H1 (cell line): ENCODE results near the gene MITF. TPM values are rescaled to one million over a fixed set of nuclear protein-coding genes. Genes with fewer than 3 reads are reported as not detected.

Source experiments
- CTCF ChIA-PET: fragments of 300-600 bp; sonication (Branson Sonifier 250); formaldehyde crosslinking; loops from one replicate; lab custom pipeline; 2021; ENCODE audit not compliant: partially characterized antibody; lab: Charles Lee
- POLR2A ChIA-PET: fragments of 300-600 bp; sonication (Branson Sonifier 250); formaldehyde crosslinking; loops from one replicate; lab custom pipeline; 2021; ENCODE audit warnings: inconsistent platforms; ENCODE audit not compliant: partially characterized antibody; lab: Charles Lee
- DNase-seq, 2 experiments: peaks; one replicate each; pipeline versions ENCODE4 v3.0.0 to v3.0.0-alpha.2; 2010 to 2022; ENCODE audit warnings: low spot score in 2 of 2, low read depth in 1 of 2, mixed read lengths in 1 of 2
- FAIRE-seq: peaks from 2 replicates; lab custom pipeline; 2011; peaks lifted over from hg19 to GRCh38; lab: Jason Lieb, UNC
- H2AFZ ChIP-seq: 2 replicates; pipeline ENCODE4 v1.8.1; 2012; ENCODE audit warnings: low read length, inconsistent platforms
- H2AK5ac ChIP-seq: 2 replicates; pipeline ENCODE4 v1.6.1; 2013; ENCODE audit warnings: low read depth, low read length
- H2BK120ac ChIP-seq: replicated peaks from 2 replicates; pipeline ENCODE3; 2013; ENCODE audit warnings: low read depth, low read length, inconsistent platforms
- H2BK12ac ChIP-seq: 2 replicates; pipeline ENCODE4 v1.6.1; 2013; ENCODE audit warnings: low read depth, low read length
- H2BK15ac ChIP-seq: 2 replicates; pipeline ENCODE4 v1.6.1; 2013; ENCODE audit warnings: low read length
- H2BK20ac ChIP-seq: 2 replicates; pipeline ENCODE4 v1.6.1; 2013; ENCODE audit warnings: low read length
- H2BK5ac ChIP-seq: 2 replicates; pipeline ENCODE4 v1.6.1; 2013; ENCODE audit warnings: low read depth, low read length
- H3K14ac ChIP-seq: 2 replicates; pipeline ENCODE4 v1.6.1; 2013; ENCODE audit warnings: inconsistent platforms; ENCODE audit not compliant: insufficient read length
- H3K18ac ChIP-seq: 2 replicates; pipeline ENCODE4 v1.6.1; 2013; ENCODE audit warnings: low read length; ENCODE audit errors: extremely low read depth
- H3K23ac ChIP-seq: 2 replicates; pipeline ENCODE4 v1.6.1; 2013; ENCODE audit warnings: inconsistent platforms; ENCODE audit not compliant: insufficient read length
- H3K23me2 ChIP-seq: 2 replicates; pipeline ENCODE4 v1.6.1; 2013; ENCODE audit warnings: low read depth, low read length
- H3K27ac ChIP-seq: 2 replicates; pipeline ENCODE4 v1.6.1; 2011; ENCODE audit warnings: low read depth, low read length, inconsistent platforms
- H3K27me3 ChIP-seq, 4 experiments: replicated peaks in 1 of 4; 1 replicate in 1 of 4; 2 replicates in 3 of 4; pipeline versions ENCODE4 v1.6.1 to v1.8.1; 2011 to 2013; ENCODE audit warnings: low read length in 3 of 4, mild to moderate bottlenecking in 3 of 4, inconsistent platforms in 2 of 4, mixed read lengths in 2 of 4, moderate library complexity in 1 of 4; ENCODE audit not compliant: control insufficient read depth in 3 of 4, insufficient read depth in 3 of 4; ENCODE audit errors: extremely low read depth in 1 of 4
- H3K36me3 ChIP-seq, 4 experiments: 2 replicates each; pipeline versions ENCODE4 v1.6.1 to v1.8.1; 2011 to 2013; ENCODE audit warnings: mild to moderate bottlenecking in 4 of 4, low read length in 3 of 4, moderate library complexity in 2 of 4, control low read depth in 1 of 4, inconsistent platforms in 1 of 4; ENCODE audit not compliant: insufficient read depth in 4 of 4, control insufficient read depth in 2 of 4
- H3K4ac ChIP-seq: replicated peaks from 2 replicates; pipeline ENCODE3; 2013; ENCODE audit warnings: low read length, low read depth, mixed read lengths, inconsistent platforms; ENCODE audit not compliant: insufficient read length
- H3K4me1 ChIP-seq, 4 experiments: replicated peaks in 1 of 4; 1 replicate in 1 of 4; 2 replicates in 3 of 4; pipeline versions ENCODE4 v1.6.1 to v1.8.1; 2011 to 2013; ENCODE audit warnings: low read length in 3 of 4, inconsistent platforms in 2 of 4, mixed read lengths in 1 of 4; ENCODE audit not compliant: insufficient read depth in 4 of 4, control insufficient read depth in 3 of 4
- H3K4me2 ChIP-seq, 2 experiments: 2 replicates each; pipeline versions ENCODE4 v1.6.1 to v1.8.1; 2011 to 2013; ENCODE audit warnings: low read depth in 2 of 2, low read length in 2 of 2, control low read depth in 1 of 2, inconsistent platforms in 1 of 2, mild to moderate bottlenecking in 1 of 2; ENCODE audit not compliant: insufficient read depth in 1 of 2
- H3K4me3 ChIP-seq, 4 experiments: fragments of 200-600, 300-600 bp in 1 of 4; sonication (generic), shearing (Covaris generic), sonication (Bioruptor Twin) in 1 of 4; 2 replicates each; pipeline versions ENCODE4 v1.5.1 to v1.8.1; 2011 to 2016; ENCODE audit warnings: low read length in 4 of 4, low read depth in 3 of 4, control low read depth in 2 of 4, inconsistent platforms in 2 of 4, mild to moderate bottlenecking in 2 of 4, mixed read lengths in 1 of 4, moderate library complexity in 1 of 4; ENCODE audit not compliant: insufficient read depth in 2 of 4; ENCODE audit errors: extremely low read depth in 1 of 4
- H3K56ac ChIP-seq: replicated peaks from 2 replicates; pipeline ENCODE3; 2013; ENCODE audit warnings: low read depth, mild to moderate bottlenecking, mixed read lengths, low read length, inconsistent platforms; ENCODE audit not compliant: insufficient read length
- H3K79me1 ChIP-seq: 2 replicates; pipeline ENCODE4 v1.6.1; 2013; ENCODE audit warnings: low read depth, low read length, control low read depth
- H3K79me2 ChIP-seq, 2 experiments: 2 replicates each; pipeline versions ENCODE4 v1.6.1 to v1.8.1; 2012 to 2013; ENCODE audit warnings: low read length in 2 of 2, mild to moderate bottlenecking in 2 of 2, inconsistent platforms in 1 of 2; ENCODE audit not compliant: insufficient read depth in 2 of 2, control insufficient read depth in 1 of 2
- H3K9ac ChIP-seq, 4 experiments: replicated peaks in 1 of 4; 1 replicate in 1 of 4; 2 replicates in 3 of 4; pipeline versions ENCODE4 v1.6.1 to v1.8.1; 2011 to 2013; ENCODE audit warnings: low read depth in 3 of 4, low read length in 3 of 4, control low read depth in 2 of 4, mild to moderate bottlenecking in 2 of 4, moderate library complexity in 2 of 4, inconsistent platforms in 1 of 4; ENCODE audit errors: extremely low read depth in 1 of 4
- H3K9me3 ChIP-seq, 2 experiments: 2 replicates each; pipeline versions ENCODE4 v1.6.1 to v1.8.1; 2012 to 2013; ENCODE audit warnings: mild to moderate bottlenecking in 2 of 2, moderate library complexity in 2 of 2, control low read depth in 1 of 2, inconsistent platforms in 1 of 2, low read depth in 1 of 2, low read length in 1 of 2, mixed read lengths in 1 of 2; ENCODE audit not compliant: insufficient read depth in 2 of 2
- H4K20me1 ChIP-seq, 2 experiments: replicated peaks in 1 of 2; 2 replicates each; pipeline versions ENCODE3 to v1.8.1; 2011 to 2013; ENCODE audit warnings: inconsistent platforms in 2 of 2, low read length in 2 of 2, mild to moderate bottlenecking in 1 of 2; ENCODE audit not compliant: insufficient read depth in 2 of 2, control insufficient read depth in 1 of 2
- H4K5ac ChIP-seq: 2 replicates; pipeline ENCODE4 v1.6.1; 2013; ENCODE audit warnings: low read length, low read depth, mixed read lengths, inconsistent platforms; ENCODE audit not compliant: insufficient read length
- H4K8ac ChIP-seq: 2 replicates; pipeline ENCODE4 v1.8.0; 2013; ENCODE audit warnings: mild to moderate bottlenecking, moderate library complexity, low read length, inconsistent platforms; ENCODE audit not compliant: insufficient read depth; ENCODE audit errors: extremely low read depth
- H4K91ac ChIP-seq: replicated peaks from 2 replicates; pipeline ENCODE3; 2013; ENCODE audit warnings: low read length, mixed read lengths, inconsistent platforms; ENCODE audit not compliant: insufficient read length
- CHD1 ChIP-seq: IDR thresholded peaks from 2 replicates; pipeline ENCODE4 v1.6.1; 2012; ENCODE audit warnings: low read depth, low read length, improper control_type of control experiment
- EGR1 ChIP-seq: IDR thresholded peaks from 2 replicates; pipeline ENCODE4 v1.6.1; 2011; ENCODE audit warnings: low read depth, low read length, borderline replicate concordance
- GTF2F1 ChIP-seq: IDR thresholded peaks from 2 replicates; pipeline ENCODE4 v1.6.1; 2012; ENCODE audit warnings: low read depth, low read length, improper control_type of control experiment, borderline replicate concordance
- JUN ChIP-seq: IDR thresholded peaks from 2 replicates; pipeline ENCODE4 v1.6.1; 2011; ENCODE audit warnings: low read depth, mild to moderate bottlenecking, improper control_type of control experiment, low read length
- KDM5A ChIP-seq: fragments of 200-600 bp; IDR thresholded peaks from 2 replicates; pipeline ENCODE4 v1.7.1; 2012; ENCODE audit warnings: mild to moderate bottlenecking, low read length, inconsistent platforms, mixed read lengths
- NRF1 ChIP-seq: IDR thresholded peaks from 2 replicates; pipeline ENCODE4 v1.6.1; 2011; ENCODE audit warnings: mild to moderate bottlenecking, low read depth, low read length, improper control_type of control experiment
- SIRT6 ChIP-seq: IDR thresholded peaks from one replicate; pipeline ENCODE4 v1.7.1; 2012; ENCODE audit warnings: low read length, inconsistent platforms
- SIX5 ChIP-seq: IDR thresholded peaks from 2 replicates; pipeline ENCODE4 v1.6.1; 2011; ENCODE audit warnings: mild to moderate bottlenecking, low read depth, low read length
- SP1 ChIP-seq: IDR thresholded peaks from 2 replicates; pipeline ENCODE4 v1.6.1; 2011; ENCODE audit warnings: low read depth, low read length
- TAF7 ChIP-seq: optimal IDR thresholded peaks from 2 replicates; pipeline ENCODE3; 2011; ENCODE audit warnings: low read depth, mild to moderate bottlenecking, inconsistent platforms, low read length, moderate library complexity, borderline replicate concordance
- TCF12 ChIP-seq: IDR thresholded peaks from 2 replicates; pipeline ENCODE4 v1.6.1; 2011; ENCODE audit warnings: low read depth, mild to moderate bottlenecking, low read length
- TEAD4 ChIP-seq: IDR thresholded peaks from 2 replicates; pipeline ENCODE4 v1.6.1; 2012; ENCODE audit warnings: low read depth, low read length, inconsistent platforms, mixed read lengths
- YY1 ChIP-seq: IDR thresholded peaks from 2 replicates; pipeline ENCODE4 v1.6.1; 2011; ENCODE audit warnings: low read depth, mild to moderate bottlenecking, low read length
- WGBS, 2 experiments: shearing (Covaris generic) in 1 of 2; methylation state at CpG; one replicate each; pipeline versions ENCODE4 v1.1.6 to v1.1.7; 2013 to 2015; ENCODE audit warnings: low lambda C conversion rate in 2 of 2, mixed read lengths in 2 of 2, inconsistent platforms in 1 of 2, low coverage in 1 of 2, missing lambda C conversion rate in 1 of 2; ENCODE audit not compliant: insufficient replicate concordance in 2 of 2, insufficient coverage in 1 of 2, insufficient read length in 1 of 2; ENCODE audit errors: extremely low coverage in 1 of 2, missing lambda C conversion rate in 1 of 2; 5-methylcytosine and 5-hydroxymethylcytosine counted together
- polyA plus RNA-seq, 7 experiments: library from polyadenylated mRNA; depleted of rRNA in 3 of 7; stranded (reverse) in 5 of 7; unstranded in 2 of 7; fragments of >200 nt in 5 of 7; fragments of 200-250 nt in 2 of 7; gene quantifications; 1 replicate in 5 of 7; 2 replicates in 1 of 7; 4 replicates in 1 of 7; pipeline versions ENCODE4 v1.2.1 to v1.2.3, GENCODE V29; 2011 to 2013; ENCODE audit warnings: missing spikeins in 2 of 7, mixed read lengths in 2 of 7
- total RNA-seq: library from RNA; stranded (reverse); fragmentation: NEBNext Ultra II Directional; extraction: Animal tissue kit (Norgen Biotek cat#: 25700); gene quantifications from 2 replicates; pipeline ENCODE4 v1.2.1, GENCODE V29; 2021

MITF gene
- total and polyA plus RNA-seq, 2 of the 8 experiments (the other 6 are each of a cell fraction or from before 2014, with no cell fraction given) = 0.53 to 1.4 TPM

DNA sequence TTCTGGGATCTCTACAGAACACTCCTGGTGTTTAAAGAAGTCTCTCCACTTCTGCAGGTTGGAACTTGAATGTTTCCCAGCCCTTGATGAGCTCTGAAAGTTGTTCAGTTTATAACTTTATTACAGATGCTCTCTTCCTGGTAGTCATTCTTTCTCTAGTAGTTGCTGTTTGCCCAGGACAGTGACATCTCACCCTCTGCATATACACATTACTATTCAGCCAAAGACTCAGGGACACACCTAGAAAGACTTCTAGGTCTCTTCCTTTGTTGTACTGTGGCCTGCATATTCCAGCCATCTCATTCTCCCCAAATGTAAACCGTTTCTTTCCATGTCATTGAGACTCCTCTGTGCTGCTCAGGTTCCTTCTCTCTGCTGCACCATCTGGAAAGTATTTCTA, 76.7 kb downstream of the MITF start:
- H4K20me1 ChIP-seq = no peaks in the 10 kb centered on the region
- 78% methylated on average over 1 of the region's 1 CpG; no CpG with 5 or more reads in 1 of the 2 experiments for WGBS, 2 experiments

More for the DNA sequence above, 76.7 kb downstream of the MITF start:
- no peak overlapping the region for H3K23ac ChIP-seq
- no peak overlapping the region for H2BK12ac ChIP-seq
- no peak for DNase-seq
- H2BK5ac ChIP-seq = no peak overlapping the region
- H3K14ac ChIP-seq = no peak overlapping the region
- no peak overlapping the region for H3K56ac ChIP-seq
- no peaks in the 10 kb centered on the region for H3K79me1 ChIP-seq
- H3K4ac ChIP-seq = no peak overlapping the region
- no peak overlapping the region for H4K91ac ChIP-seq
- H2AK5ac ChIP-seq = no peak overlapping the region
- no peaks in the 10 kb centered on the region for H3K4me1 ChIP-seq
- TF ChIP-seq CHD1 (no peak), JUN (no peak), NRF1 (no peak), SIX5 (no peak), SIRT6 (no peak), SP1 (no peak), GTF2F1 (no peak), TAF7 (no peak), EGR1 (no peak), KDM5A (no peak), TEAD4 (no peak), YY1 (no peak), TCF12 (no peak)
- FAIRE-seq = no peak
- H2BK20ac ChIP-seq = no peak overlapping the region
- no peak overlapping the region for H3K27ac ChIP-seq
- no peaks in the 10 kb centered on the region for H3K36me3 ChIP-seq
- H3K9me3 ChIP-seq = no peaks in the 10 kb centered on the region
- no peak overlapping the region for H2BK15ac ChIP-seq
- CTCF ChIA-PET = no interaction called here
- peaks cover 0 to 1% (median 0%) of the 10 kb centered on the region in 4 experiments; a peak in 1 of 7 replicates for H3K27me3 ChIP-seq
- H4K5ac ChIP-seq = no peak overlapping the region
- POLR2A ChIA-PET = no interaction called here
- H3K79me2 ChIP-seq = no peaks in the 10 kb centered on the region
- H3K4me3 ChIP-seq = no peak overlapping the region
- H3K18ac ChIP-seq = no peak overlapping the region
- H2AFZ ChIP-seq = no peak overlapping the region
- H3K4me2 ChIP-seq = no peak overlapping the region
- no peak overlapping the region for H4K8ac ChIP-seq
- H3K23me2 ChIP-seq = no peaks in the 10 kb centered on the region
- no peak overlapping the region for H2BK120ac ChIP-seq
- no peak overlapping the region for H3K9ac ChIP-seq
